Transverse colon (tissue), 3 donors: ENCODE results near the gene BRMS1.

Source experiments
- EP300 ChIP-seq: sonication (generic); formaldehyde crosslinking; IDR thresholded peaks from one replicate; pipeline ENCODE4 v1.6.1; 2017; ENCODE audit warnings: antibody characterized with exemption, low read depth
- POLR2A ChIP-seq: fragments of 450-650 bp; IDR thresholded peaks from one replicate; pipeline ENCODE4 v1.6.1; 2016; ENCODE audit warnings: antibody characterized with exemption, mild to moderate bottlenecking, moderate library complexity
- POLR2AphosphoS5 ChIP-seq, 3 donors: sonication (generic); formaldehyde crosslinking; IDR thresholded peaks; one replicate each; pipeline ENCODE4 v1.6.1; 2016; ENCODE audit warnings: antibody characterized with exemption in 3 of 3

GRCh38 chr11:66363805-66364535 lies 19.1 kb upstream of the BRMS1 start:
- no peak for TF ChIP-seq EP300
- TF ChIP-seq POLR2AphosphoS5 (IDR thresholded peaks at IDR 0.05) = no peak
- TF ChIP-seq POLR2A = no peak
